Heart left ventricle (tissue), 16 donors: ENCODE data around the gene LIF. TPM values are rescaled to one million over a fixed set of nuclear protein-coding genes. Genes with fewer than 3 reads are reported as not detected.

ENCODE experiments used
- ATAC-seq, 4 donors: fragments of 200-7000 bp; cut with Tn5 transposase; one replicate each; pipeline ENCODE4 v1.9.1; 2020 to 2022; ENCODE audit warnings: moderate library complexity in 4 of 4, mild to moderate bottlenecking in 3 of 4, moderate number of reproducible peaks in 1 of 4
- DNase-seq, 5 donors: peaks; one replicate each; pipeline ENCODE4 v3.0.0-alpha.2; 2020
- H3K27ac ChIP-seq, 12 donors: fragments of 200-600 bp; sonication (generic) in 4 of 12; one replicate each; pipeline versions ENCODE4 v1.5.0 to v1.8.0; 2016 to 2022; ENCODE audit warnings: mild to moderate bottlenecking in 2 of 12
- H3K27me3 ChIP-seq, 9 donors: fragments of 200-600 bp; sonication (generic) in 2 of 9; one replicate each; pipeline versions ENCODE4 v1.5.1 to v1.8.0; 2016 to 2022; ENCODE audit warnings: mild to moderate bottlenecking in 3 of 9
- H3K36me3 ChIP-seq, 9 donors: fragments of 200-600 bp; sonication (generic) in 2 of 9; one replicate each; pipeline versions ENCODE4 v1.5.0 to v1.8.0; 2018 to 2022; ENCODE audit warnings: mild to moderate bottlenecking in 2 of 9
- H3K4me1 ChIP-seq, 12 donors: fragments of 200-600 bp; sonication (generic) in 4 of 12; one replicate each; pipeline versions ENCODE4 v1.5.0 to v1.8.0; 2016 to 2022; ENCODE audit warnings: mild to moderate bottlenecking in 3 of 12
- H3K4me3 ChIP-seq, 12 donors: fragments of 200-600 bp; sonication (generic) in 4 of 12; one replicate each; pipeline versions ENCODE4 v1.5.0 to v1.8.0; 2017 to 2022; ENCODE audit warnings: mild to moderate bottlenecking in 9 of 12, moderate library complexity in 4 of 12
- H3K9me3 ChIP-seq, 12 donors: fragments of 200-600 bp; sonication (generic) in 4 of 12; one replicate each; pipeline versions ENCODE4 v1.5.0 to v1.8.0; 2016 to 2022; ENCODE audit warnings: mild to moderate bottlenecking in 1 of 12
- CTCF ChIP-seq, 12 donors: fragments of 200-600 bp; sonication (generic) in 4 of 12; IDR thresholded peaks; one replicate each; pipeline versions ENCODE4 v1.5.0 to v1.8.0; 2018 to 2022; ENCODE audit warnings: antibody characterized with exemption in 12 of 12, mild to moderate bottlenecking in 5 of 12
- POLR2A ChIP-seq, 2 donors: fragments of 450-650 bp; IDR thresholded peaks; one replicate each; pipeline ENCODE4 v1.6.1; 2017; ENCODE audit warnings: antibody characterized with exemption in 2 of 2, mild to moderate bottlenecking in 2 of 2, moderate library complexity in 2 of 2
- WGBS, 4 donors: extraction: QIAGEN DNeasy Blood & Tissue Kit in 2 of 4; methylation state at CpG; one replicate each; pipeline versions ENCODE4 v1.1.5 to v1.1.7; 2013 to 2018; 5-methylcytosine and 5-hydroxymethylcytosine counted together
- intact Hi-C, 10 donors: fragments of 100-400 bp; cut with DNase I; formaldehyde crosslinking; loops; one replicate each; pipeline versions ENCODE4 v1.11.1 to v1.14.2; 2022
- polyA plus RNA-seq, 2 donors: library from polyadenylated mRNA; stranded (reverse); fragments of 200-250 nt; gene quantifications; one replicate each; pipeline ENCODE4 v1.2.3, GENCODE V29; 2013
- total RNA-seq, 9 donors: library from RNA; depleted of rRNA in 2 of 9; stranded (reverse); fragments of >200 nt in 2 of 9; fragmentation: NEBNext Ultra II Directional in 3 of 9; extraction: Animal tissue kit (Norgen Biotek cat#: 25700) in 3 of 9; gene quantifications; one replicate each; pipeline versions ENCODE4 v1.1.0 to v1.2.4, GENCODE V29; 2016 to 2023
- donor health status: ischemic (EF 13 %, LVEDD 7.1; RV severe dilation, severe dysfunction).
- donor health status: healthy with polysubstance abuse.
- donor health status: DM: no; HTN: yes; CAD: no.
- donor health status: DM: no; HTN: no; CAD: no.
- donor health status: ischemic (EF 25% LVEDD 6.9; RV normal size, moderate dysfunction).
- donor health status: ischemic (EF 25% LVEDD 5.7; RV mildly dilated, moderate dysfunction).
- donor health status: healthy.
- donor health status: DM: yes; HTN: yes; CAD: no.
- donor health status: ischemic (EF 35%, LVEDD 5.7; RV mildly dilated, moderate dysfunction).
- donor health status: nonischemic (EF 11% LVEDD 7.7; RV severe dilation, severe dysfunction).
- donor health status: DM: yes; HTN: yes; CAD: no.
- donor health status: PGD.
- donor health status: ischemic (EF 29% LVEDD 5.4; RV normal size, mild dysfunction).
- donor health status: nonischemic (EF 23%, LVEDD 6.1; RV moderate dilation, normal function).

Gene LIF
- total and polyA plus RNA-seq, 11 donors: 0.12 to 11.6 (median 0.67) TPM; not detected in 1

GRCh38 chr22:30286813-30287647, 40.5 kb upstream of the LIF start:
- H3K9me3 ChIP-seq: no peaks in the 10 kb centered on the region
- H3K27me3 ChIP-seq: no peaks in the 10 kb centered on the region
- peaks cover 0 to 28% (median 9%) of the 10 kb centered on the region in 9 donors for H3K36me3 ChIP-seq
- peaks cover 12 to 56% (median 35%) of the 10 kb centered on the region in 12 donors for H3K4me1 ChIP-seq
- no peak overlapping the region for H3K4me3 ChIP-seq
- ATAC-seq (no peak), DNase-seq (peak in 4 of 5 donors; percentile 66 to 91 (median 68))
- TF ChIP-seq POLR2A (IDR thresholded peaks at IDR 0.05) (no peak), CTCF (IDR thresholded peaks at IDR 0.05) (peak; percentile 69 to 96 (median 80))
- 69 to 79% (median 75%) methylated on average over 19 to 31 of the region's 31 CpGs for WGBS, 4 donors
- peak overlapping the region in 1 of 12 donors; percentile 95 for H3K27ac ChIP-seq
- intact Hi-C loops: loop anchor here in 7 of 10 donors (1.0 to 5.0 kb wide), 6 partner anchors 24 to 102 kb away; partner anchors contain the start of genes TBC1D10A (in 3 of the 7) and RNF215 (in 1 of the 7)

- TF ChIP-seq CTCF (IDR thresholded peaks at IDR 0.05) (no peak), POLR2A (IDR thresholded peaks at IDR 0.05) (no peak)
- H3K27ac ChIP-seq: no peak overlapping the region
- H3K9me3 ChIP-seq: no peaks in the 10 kb centered on the region
- WGBS, 4 donors: 78 to 87% (median 84%) methylated on average over 5 of the region's 5 CpGs
- H3K4me1 ChIP-seq: peaks cover 6 to 51% (median 28%) of the 10 kb centered on the region in 12 donors
- H3K36me3 ChIP-seq: peaks cover 0 to 26% (median 8%) of the 10 kb centered on the region in 9 donors
- H3K27me3 ChIP-seq: no peaks in the 10 kb centered on the region
- ATAC-seq (no peak), DNase-seq (peak in 1 of 5 donors; percentile 27)
- no peak overlapping the region for H3K4me3 ChIP-seq
- intact Hi-C loops: loop anchor here in 6 of 10 donors (2.0 to 5.0 kb wide), 4 partner anchors 24 to 102 kb away; partner anchors contain the start of gene TBC1D10A (in 3 of the 6)
These were observed 39.8 kb upstream of the LIF start for GRCh38 chr22:30286331-30286730.

GRCh38 chr22:30285846-30286200, 39.3 kb upstream of the LIF start:
- H3K4me3 ChIP-seq: no peak overlapping the region
- DNase-seq (peak in 1 of 5 donors; percentile 38), ATAC-seq (no peak)
- no peaks in the 10 kb centered on the region for H3K9me3 ChIP-seq
- WGBS, 4 donors: 89 to 100% (median 92%) methylated on average over 1 to 8 of the region's 8 CpGs
- intact Hi-C loops: loop anchor here in 6 of 10 donors (2.0 to 5.0 kb wide), 4 partner anchors 23 to 103 kb away; partner anchors contain the start of gene TBC1D10A (in 3 of the 6)
- TF ChIP-seq CTCF (IDR thresholded peaks at IDR 0.05) (no peak), POLR2A (IDR thresholded peaks at IDR 0.05) (no peak)
- peaks cover 4 to 46% (median 23%) of the 10 kb centered on the region in 12 donors for H3K4me1 ChIP-seq
- peaks cover 0 to 26% (median 8%) of the 10 kb centered on the region in 9 donors for H3K36me3 ChIP-seq
- H3K27me3 ChIP-seq: no peaks in the 10 kb centered on the region
- no peak overlapping the region for H3K27ac ChIP-seq
